Lung microvascular endothelial cell (primary cell): ENCODE measurements around the gene ITGB5. TPM values are rescaled to one million over a fixed set of nuclear protein-coding genes. Genes with fewer than 3 reads are reported as not detected.
"Not testable (repeated sequence)": the region's sequence is repeated elsewhere in the genome, so short reads cannot be mapped to it uniquely, and the experiment has no call there.

Experiments
- DNase-seq, 2 donors: peaks; one replicate each; pipeline versions ENCODE4 v3.0.0 to v3.0.0-alpha.2; 2010; ENCODE audit warnings: low read depth in 2 of 2
- total RNA-seq: library from RNA; depleted of rRNA; stranded (reverse); fragments of >200 nt; gene quantifications from 2 replicates; pipeline ENCODE4 v1.2.1, GENCODE V29; 2014

Gene ITGB5
- total RNA-seq, 1 donor from 2014 or later, result 49.2 TPM

DNA sequence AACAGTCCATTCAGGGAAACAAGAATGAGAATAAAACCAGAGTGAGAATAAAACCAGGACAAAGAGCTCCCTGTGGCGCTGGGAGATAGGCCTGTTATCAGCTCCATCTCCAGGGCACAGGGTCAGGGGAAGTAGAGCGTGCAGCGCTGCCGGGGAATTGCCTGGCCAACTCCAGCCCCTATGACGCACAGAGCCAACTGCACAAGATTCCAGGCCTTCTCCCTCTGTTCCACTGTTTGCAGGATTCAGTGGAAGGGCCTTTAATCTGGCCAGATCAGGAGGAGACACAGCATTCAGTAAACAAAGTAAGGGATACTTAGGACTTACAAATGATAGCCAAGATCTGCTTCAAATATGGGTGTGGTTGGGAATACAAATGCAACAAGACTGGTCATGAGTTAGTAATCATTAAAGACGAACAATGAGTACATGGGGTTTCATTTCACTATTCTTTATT, 49.4 kb downstream of the ITGB5 start:
- peak; percentile 88 to 97 for DNase-seq

DNA sequence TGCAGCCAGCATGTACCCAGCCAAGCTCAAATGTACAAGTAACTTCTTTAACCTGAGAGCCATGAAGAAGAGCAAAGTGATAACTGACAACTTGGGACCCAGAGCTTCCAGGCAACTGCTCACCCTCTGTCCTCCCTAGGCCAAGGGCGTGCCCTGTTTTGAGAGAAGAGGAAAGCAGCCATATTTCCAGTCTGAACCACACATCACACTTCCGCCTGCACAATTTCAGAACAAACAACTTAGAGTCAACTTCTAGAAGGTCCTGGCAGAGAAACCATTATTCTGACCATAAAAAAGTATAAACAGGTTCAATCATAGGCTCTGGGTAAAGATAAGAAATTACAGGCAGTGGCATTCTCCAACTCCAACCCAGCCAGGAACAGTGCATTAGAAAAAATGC, 50.1 kb downstream of the ITGB5 start:
- DNase-seq, result peak; percentile 24 to 60

DNA sequence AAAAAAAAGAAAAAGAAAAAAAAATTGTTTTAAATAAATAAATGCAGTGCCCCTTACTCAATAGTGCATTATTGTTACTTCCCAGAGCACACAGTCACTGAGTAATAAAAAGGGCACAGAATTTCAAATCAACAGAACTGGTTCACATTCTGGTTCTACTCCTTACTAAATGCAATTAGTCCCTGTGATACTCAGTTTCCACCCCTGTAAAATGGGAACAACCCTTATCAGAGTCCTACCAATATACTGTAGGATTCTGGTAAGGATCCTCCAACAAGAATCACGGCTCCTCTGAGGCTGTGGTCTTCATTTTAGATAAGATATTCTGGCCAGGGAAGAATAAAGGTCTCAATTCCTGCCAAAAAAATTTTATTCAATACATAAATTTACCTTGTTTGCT, 50.7 kb downstream of the ITGB5 start:
- DNase-seq, result no peak

GRCh38 chr3:124834723-124835718, 52.1 kb downstream of the ITGB5 start:
- DNase-seq, result peak; percentile 87 to 98

- DNase-seq, result no peak
These were observed 53.3 kb downstream of the ITGB5 start for GRCh38 chr3:124833710-124834332.

- peak in 1 of 2 donors; percentile 82 for DNase-seq
These were observed 54.1 kb downstream of the ITGB5 start for GRCh38 chr3:124832782-124833709.

GRCh38 chr3:124831628-124832199, 55.5 kb downstream of the ITGB5 start:
- DNase-seq, result no peak

GRCh38 chr3:124829819-124830554, 57.2 kb downstream of the ITGB5 start:
- peak in 1 of 2 donors; percentile 42 for DNase-seq

DNA sequence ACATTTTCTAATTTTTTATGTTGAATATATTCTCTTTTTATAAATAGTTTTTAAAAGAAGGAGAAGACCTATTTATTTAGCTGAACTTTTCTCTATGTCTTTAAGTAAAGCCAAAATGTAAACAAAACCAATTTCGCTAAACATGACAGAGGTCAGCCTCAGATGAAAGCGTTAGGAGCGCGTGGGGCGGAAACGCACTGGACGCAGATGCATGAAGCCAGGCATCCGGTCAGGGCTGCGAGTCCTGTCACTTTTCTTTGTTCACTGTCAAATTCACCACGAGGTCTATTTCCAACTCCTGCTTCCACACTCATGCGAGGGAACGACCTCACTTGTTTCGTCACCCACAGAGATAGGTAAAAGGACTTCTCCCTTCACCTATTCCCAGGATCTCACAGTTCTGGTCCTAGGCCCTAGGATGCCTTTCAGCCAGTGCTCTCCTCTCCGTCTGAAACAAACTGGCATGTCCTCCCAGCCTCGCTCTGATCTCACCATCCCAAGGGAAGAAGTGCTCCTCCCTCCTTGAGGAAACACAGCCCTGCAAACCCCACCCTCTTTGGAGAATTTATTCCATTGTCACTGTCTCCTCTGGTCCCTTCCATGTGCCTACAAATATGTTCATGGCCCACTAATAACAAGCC, 57.9 kb downstream of the ITGB5 start:
- peak in 1 of 2 donors; percentile 13 for DNase-seq

DNA sequence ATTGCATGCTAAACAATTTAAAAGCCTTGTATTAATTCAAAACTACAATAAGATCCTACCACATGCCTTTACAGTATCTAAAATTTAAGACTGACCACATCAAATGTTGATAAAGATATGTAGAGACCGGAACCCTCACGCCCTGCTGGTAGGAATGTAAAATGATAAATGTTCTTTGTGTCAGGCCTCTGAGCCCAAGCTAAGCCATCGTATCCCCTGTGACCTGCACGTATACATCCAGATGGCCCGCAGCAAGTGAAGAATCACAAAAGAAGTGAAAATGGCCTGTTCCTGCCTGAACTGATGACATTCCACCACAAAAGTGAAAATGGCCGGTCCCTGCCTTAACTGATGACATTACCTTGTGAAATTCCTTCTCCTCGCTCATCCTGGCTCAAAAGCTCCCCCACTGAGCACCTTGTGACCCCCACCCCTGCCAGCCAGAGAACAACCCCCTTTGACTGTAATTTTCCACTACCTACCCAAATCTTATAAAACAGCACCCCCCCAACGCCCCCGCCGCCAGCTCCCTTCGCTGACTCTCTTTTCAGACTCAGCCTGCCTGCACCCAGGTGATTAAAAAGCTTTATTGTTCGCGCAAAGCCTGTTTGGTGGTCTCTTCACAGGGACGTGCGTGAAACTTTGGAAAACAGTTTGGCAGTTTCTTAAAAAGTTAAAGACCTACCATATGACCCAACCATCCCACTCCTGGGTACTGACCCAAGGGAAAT, 59.5 kb downstream of the ITGB5 start:
- not testable (repeated sequence) for DNase-seq

DNA sequence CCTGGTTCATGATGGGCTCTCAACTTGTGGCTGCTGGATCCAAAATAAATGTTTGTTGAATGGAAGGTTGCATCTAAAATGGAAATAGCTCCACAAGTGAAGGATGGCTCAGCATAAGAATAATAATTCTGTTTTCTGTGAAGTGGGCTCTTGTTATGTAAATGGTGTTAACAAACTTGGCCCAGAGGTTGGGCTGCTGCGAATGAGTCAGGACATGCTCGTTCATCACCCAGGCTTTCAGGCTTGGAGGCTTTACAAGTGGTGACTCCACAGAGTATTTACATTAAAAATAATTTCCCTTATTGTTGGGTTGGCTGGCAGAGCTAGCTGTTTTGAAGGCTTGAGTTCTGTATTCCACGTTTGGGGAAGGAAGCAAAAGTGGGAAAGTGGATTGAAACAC, 60.5 kb downstream of the ITGB5 start:
- DNase-seq, result peak; percentile 66 to 92

DNA sequence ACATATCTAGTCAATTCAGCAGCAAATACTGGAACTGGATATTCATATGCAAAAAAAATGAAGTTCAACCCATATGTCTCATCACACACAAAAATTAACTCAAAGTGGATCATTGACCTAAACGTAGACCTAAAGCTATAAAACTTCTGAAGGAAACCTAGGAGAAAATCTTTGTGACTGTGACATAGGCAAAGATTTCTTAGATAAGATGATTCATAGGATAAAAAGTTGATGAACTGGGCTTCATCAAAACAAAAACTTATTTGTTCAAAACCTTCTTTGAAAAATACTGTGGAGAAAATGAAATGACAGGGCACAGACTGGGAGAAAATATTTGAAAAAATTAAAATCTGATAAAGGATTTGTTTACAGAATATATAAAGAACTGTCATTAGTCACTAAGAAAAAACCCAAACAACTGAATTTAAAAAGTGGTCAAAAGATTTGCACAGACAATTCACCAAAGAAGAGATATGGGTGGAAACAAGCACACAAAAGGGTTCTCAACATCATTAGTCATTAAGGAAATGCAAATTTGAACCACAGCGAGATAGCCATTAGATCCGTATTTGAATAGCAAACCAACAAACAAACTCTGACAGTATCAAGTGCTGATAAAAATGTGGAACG, 62.8 kb downstream of the ITGB5 start:
- no peak for DNase-seq

GRCh38 chr3:124823648-124824047, 63.5 kb downstream of the ITGB5 start:
- DNase-seq, result no peak

GRCh38 chr3:124823206-124823605, 64.0 kb downstream of the ITGB5 start:
- no peak for DNase-seq

- DNase-seq, result no peak
These were observed 65.8 kb downstream of the ITGB5 start for GRCh38 chr3:124821356-124821755.

DNA sequence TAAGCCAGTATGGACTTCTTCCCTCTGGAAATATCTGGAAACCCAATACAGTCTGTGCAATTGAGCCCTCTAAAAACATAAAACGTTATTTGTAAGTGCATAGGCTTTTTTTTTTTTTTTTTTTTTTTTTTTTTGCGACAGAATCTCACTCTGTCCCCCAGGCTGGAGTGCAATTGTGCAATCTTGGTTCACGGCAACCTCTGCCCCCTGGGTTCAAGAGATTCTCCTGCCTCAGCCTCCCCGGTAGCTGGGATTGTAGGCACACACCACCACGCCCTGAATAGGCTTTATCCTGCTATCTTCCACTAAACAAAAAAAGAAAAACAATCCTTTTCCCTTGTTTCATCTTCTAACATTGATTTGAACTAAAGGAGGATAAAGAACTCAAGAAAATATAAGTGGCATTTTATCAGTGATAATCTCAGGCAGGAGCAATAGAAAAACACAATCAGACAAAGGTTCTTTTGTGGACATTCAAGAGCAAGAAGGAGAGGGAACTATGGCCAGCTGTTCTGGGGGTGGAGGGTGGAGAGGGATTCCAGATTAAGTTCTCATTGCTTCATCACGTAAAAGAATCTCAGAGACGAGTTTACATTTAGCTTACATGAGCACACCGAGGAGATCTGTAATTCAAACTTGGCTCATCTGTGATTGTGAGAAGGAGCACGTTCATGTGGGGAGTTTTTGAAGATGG, 68.6 kb downstream of the ITGB5 start:
- DNase-seq, result no peak

DNA sequence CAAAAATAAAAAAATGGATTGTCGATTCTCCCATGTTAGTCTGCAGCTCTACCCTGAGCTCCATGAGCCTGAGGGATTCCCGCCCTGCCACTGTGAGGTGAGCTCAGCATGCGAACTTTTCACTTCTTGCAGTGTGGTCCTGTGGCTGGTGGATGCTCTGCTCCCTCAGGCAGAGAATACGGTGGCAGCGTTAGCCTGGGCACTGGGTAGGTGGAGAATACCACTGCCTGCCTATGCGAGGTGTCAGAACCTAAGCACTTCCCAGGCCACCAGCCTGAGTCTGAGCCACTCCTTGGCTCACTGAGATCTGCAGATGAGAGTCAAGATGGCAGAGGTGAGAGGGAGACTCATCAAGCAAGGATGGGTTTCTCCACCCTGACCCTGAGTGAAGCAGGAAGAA, 70.1 kb downstream of the ITGB5 start:
- DNase-seq, result no peak

DNA sequence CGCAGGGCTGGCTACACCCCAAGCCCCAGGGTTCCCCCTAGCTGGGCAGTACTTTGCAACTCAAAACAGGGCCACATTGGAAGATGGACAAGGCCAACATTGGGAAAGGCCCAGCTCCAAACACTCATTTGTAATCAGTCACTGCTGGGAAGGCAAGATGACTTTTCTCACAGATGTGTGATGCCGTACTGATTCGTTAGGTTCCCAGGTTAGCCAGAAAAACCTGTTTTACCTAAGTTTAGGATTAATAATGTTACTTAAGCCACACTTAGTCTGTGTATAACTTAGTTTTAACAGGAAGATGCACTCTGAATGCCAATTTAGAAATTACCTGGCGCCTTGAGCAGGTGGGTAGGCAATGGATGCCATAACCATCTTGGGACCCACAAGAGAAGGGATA, 71.0 kb downstream of the ITGB5 start:
- DNase-seq, result no peak
